Mucosa of rectum (tissue), 2 donors: ENCODE measurements around the gene RPS6KA4.

ENCODE experiments used
- H3K27ac ChIP-seq, 2 donors: one replicate each; pipeline ENCODE4 v1.7.0; 2013; ENCODE audit warnings: inconsistent platforms in 2 of 2, low read depth in 2 of 2, low read length in 2 of 2
- H3K27me3 ChIP-seq, 2 donors: one replicate each; pipeline ENCODE4 v1.7.0; 2013; ENCODE audit warnings: low read length in 2 of 2; ENCODE audit not compliant: control insufficient read depth in 2 of 2, insufficient read depth in 2 of 2
- H3K36me3 ChIP-seq, 2 donors: one replicate each; pipeline ENCODE4 v1.7.0; 2013; ENCODE audit warnings: low read length in 2 of 2; ENCODE audit not compliant: control insufficient read depth in 2 of 2, insufficient read depth in 2 of 2
- H3K4me1 ChIP-seq, 2 donors: one replicate each; pipeline ENCODE4 v1.7.0; 2013; ENCODE audit warnings: low read length in 2 of 2, mild to moderate bottlenecking in 1 of 2; ENCODE audit not compliant: control insufficient read depth in 2 of 2, insufficient read depth in 2 of 2
- H3K4me3 ChIP-seq, 2 donors: one replicate each; pipeline ENCODE4 v1.7.0; 2013; ENCODE audit warnings: low read length in 2 of 2
- H3K9ac ChIP-seq, 2 donors: one replicate each; pipeline ENCODE4 v1.7.0; 2013; ENCODE audit warnings: low read length in 2 of 2, low read depth in 1 of 2, mild to moderate bottlenecking in 1 of 2
- H3K9me3 ChIP-seq, 2 donors: one replicate each; pipeline ENCODE4 v1.7.0; 2013; ENCODE audit warnings: low read length in 2 of 2; ENCODE audit not compliant: control insufficient read depth in 2 of 2
- donor health status: healthy.
- donor health status: Normal muscosa, but diverticular disease.

The RPS6KA4 gene

DNA sequence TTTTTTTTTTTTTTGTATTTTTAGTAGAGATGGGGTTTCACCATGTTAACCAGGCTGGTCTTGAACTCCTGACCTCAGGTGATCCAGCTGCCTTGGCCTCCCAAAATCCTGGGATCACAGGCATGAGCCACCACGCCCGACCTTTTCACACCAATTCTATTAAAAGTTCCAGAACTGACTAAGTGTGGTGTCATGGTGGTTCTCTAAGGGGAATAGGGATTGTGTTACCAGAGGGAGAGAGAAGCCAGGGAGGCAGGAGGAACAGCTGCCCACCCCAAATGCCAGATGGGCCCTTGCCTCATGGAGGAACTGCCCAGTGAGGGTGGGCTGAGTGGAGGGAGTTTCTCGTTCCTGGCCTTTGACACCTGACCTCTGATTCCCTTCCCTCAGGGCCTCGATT lies 5.9 kb downstream of the RPS6KA4 start:
- H3K9me3 ChIP-seq, result no peaks in the 10 kb centered on the region
- peaks cover 6 to 7% of the 10 kb centered on the region in 2 donors for H3K4me1 ChIP-seq
- peaks cover 32 to 45% of the 10 kb centered on the region in 2 donors for H3K36me3 ChIP-seq
- no peaks in the 10 kb centered on the region for H3K27me3 ChIP-seq
- no peak overlapping the region for H3K27ac ChIP-seq
- H3K4me3 ChIP-seq, result no peak overlapping the region
- no peak overlapping the region for H3K9ac ChIP-seq

GRCh38 chr11:64366751-64367150 lies 7.8 kb downstream of the RPS6KA4 start:
- Histone ChIP-seq H3K9ac (no peak overlapping the region), H3K9me3 (no peaks in the 10 kb centered on the region), H3K36me3 (peaks cover 27 to 40% of the 10 kb centered on the region in 2 donors), H3K4me3 (no peak overlapping the region), H3K4me1 (no peaks in the 10 kb centered on the region), H3K27me3 (no peaks in the 10 kb centered on the region), H3K27ac (no peak overlapping the region)

GRCh38 chr11:64367931-64368672 lies 9.1 kb downstream of the RPS6KA4 start:
- H3K27me3 ChIP-seq, result no peaks in the 10 kb centered on the region
- H3K9me3 ChIP-seq, result no peaks in the 10 kb centered on the region
- peaks cover 17 to 29% of the 10 kb centered on the region in 2 donors for H3K36me3 ChIP-seq
- H3K9ac ChIP-seq, result no peak overlapping the region
- no peak overlapping the region for H3K4me3 ChIP-seq
- no peaks in the 10 kb centered on the region for H3K4me1 ChIP-seq
- no peak overlapping the region for H3K27ac ChIP-seq

- H3K4me1 ChIP-seq, result peaks cover 0 to 2% of the 10 kb centered on the region in 2 donors
- no peak overlapping the region for H3K27ac ChIP-seq
- H3K36me3 ChIP-seq, result peaks cover 17 to 24% of the 10 kb centered on the region in 2 donors
- H3K4me3 ChIP-seq, result no peak overlapping the region
- no peaks in the 10 kb centered on the region for H3K9me3 ChIP-seq
- no peaks in the 10 kb centered on the region for H3K27me3 ChIP-seq
- no peak overlapping the region for H3K9ac ChIP-seq
These were observed 9.7 kb downstream of the RPS6KA4 start for GRCh38 chr11:64368673-64369074.

DNA sequence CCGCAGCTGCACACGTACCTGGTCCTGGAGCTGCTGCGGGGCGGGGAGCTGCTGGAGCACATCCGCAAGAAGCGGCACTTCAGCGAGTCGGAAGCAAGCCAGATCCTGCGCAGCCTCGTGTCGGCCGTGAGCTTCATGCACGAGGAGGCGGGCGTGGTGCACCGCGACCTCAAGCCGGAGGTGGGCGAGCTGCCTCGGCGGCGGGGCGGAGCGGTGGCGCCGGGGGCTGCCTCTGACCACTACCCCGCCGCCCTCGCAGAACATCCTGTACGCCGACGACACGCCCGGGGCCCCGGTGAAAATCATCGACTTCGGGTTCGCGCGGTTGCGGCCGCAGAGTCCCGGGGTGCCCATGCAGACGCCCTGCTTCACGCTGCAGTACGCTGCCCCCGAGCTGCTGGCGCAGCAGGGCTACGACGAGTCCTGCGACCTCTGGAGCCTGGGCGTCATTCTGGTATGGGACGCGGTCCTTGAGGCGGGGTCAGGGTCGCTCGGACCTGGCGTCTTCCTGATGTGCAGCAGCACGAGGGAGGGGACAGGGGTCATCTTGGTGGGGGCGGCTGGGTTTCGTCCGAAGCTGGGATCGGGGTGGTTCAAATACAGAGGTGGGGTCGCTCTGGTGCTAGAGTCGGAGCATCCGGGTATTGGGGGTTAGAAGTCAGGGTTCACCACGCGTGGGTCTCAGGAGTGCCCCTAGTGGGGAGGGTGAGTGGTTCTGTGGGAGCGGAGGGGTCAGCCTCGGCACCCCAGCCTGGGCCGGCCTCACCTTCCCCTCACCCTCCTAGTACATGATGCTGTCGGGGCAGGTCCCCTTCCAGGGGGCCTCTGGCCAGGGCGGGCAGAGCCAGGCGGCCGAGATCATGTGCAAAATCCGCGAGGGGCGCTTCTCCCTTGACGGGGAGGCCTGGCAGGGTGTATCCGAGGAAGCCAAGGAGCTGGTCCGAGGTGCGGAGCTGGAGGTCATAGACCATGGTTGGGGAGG lies 10.8 kb downstream of the RPS6KA4 start:
- Histone ChIP-seq H3K4me3 (no peak overlapping the region), H3K27me3 (no peaks in the 10 kb centered on the region), H3K9me3 (no peaks in the 10 kb centered on the region), H3K27ac (no peak overlapping the region), H3K4me1 (peaks cover 0 to 2% of the 10 kb centered on the region in 2 donors), H3K9ac (no peak overlapping the region), H3K36me3 (peaks cover 17 to 22% of the 10 kb centered on the region in 2 donors)

DNA sequence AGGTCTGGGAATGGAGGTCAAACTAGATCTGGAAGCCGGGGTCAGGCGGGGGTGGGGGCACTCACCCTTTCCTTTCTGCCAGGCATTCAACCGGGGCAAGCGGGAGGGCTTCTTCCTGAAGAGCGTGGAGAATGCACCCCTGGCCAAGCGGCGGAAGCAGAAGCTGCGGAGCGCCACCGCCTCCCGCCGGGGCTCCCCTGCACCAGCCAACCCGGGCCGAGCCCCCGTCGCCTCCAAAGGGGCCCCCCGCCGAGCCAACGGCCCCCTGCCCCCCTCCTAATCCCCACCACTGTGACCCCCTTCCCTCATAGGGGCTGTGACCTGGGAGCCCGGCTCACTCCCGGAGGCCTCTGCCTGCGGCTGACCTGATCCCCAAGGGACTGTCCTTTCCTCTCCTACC lies 12.2 kb downstream of the RPS6KA4 start:
- Histone ChIP-seq H3K4me1 (peaks cover 0 to 2% of the 10 kb centered on the region in 2 donors), H3K4me3 (no peak overlapping the region), H3K27me3 (no peaks in the 10 kb centered on the region), H3K27ac (no peak overlapping the region), H3K9ac (no peak overlapping the region), H3K9me3 (no peaks in the 10 kb centered on the region), H3K36me3 (peaks cover 14 to 15% of the 10 kb centered on the region in 2 donors)

GRCh38 chr11:64372021-64372420 lies 13.1 kb downstream of the RPS6KA4 start:
- H3K4me3 ChIP-seq, result no peak overlapping the region
- H3K27ac ChIP-seq, result no peak overlapping the region
- H3K27me3 ChIP-seq, result no peaks in the 10 kb centered on the region
- H3K4me1 ChIP-seq, result peaks cover 0 to 2% of the 10 kb centered on the region in 2 donors
- no peak overlapping the region for H3K9ac ChIP-seq
- peaks cover 9 to 10% of the 10 kb centered on the region in 2 donors for H3K36me3 ChIP-seq
- H3K9me3 ChIP-seq, result no peaks in the 10 kb centered on the region

DNA sequence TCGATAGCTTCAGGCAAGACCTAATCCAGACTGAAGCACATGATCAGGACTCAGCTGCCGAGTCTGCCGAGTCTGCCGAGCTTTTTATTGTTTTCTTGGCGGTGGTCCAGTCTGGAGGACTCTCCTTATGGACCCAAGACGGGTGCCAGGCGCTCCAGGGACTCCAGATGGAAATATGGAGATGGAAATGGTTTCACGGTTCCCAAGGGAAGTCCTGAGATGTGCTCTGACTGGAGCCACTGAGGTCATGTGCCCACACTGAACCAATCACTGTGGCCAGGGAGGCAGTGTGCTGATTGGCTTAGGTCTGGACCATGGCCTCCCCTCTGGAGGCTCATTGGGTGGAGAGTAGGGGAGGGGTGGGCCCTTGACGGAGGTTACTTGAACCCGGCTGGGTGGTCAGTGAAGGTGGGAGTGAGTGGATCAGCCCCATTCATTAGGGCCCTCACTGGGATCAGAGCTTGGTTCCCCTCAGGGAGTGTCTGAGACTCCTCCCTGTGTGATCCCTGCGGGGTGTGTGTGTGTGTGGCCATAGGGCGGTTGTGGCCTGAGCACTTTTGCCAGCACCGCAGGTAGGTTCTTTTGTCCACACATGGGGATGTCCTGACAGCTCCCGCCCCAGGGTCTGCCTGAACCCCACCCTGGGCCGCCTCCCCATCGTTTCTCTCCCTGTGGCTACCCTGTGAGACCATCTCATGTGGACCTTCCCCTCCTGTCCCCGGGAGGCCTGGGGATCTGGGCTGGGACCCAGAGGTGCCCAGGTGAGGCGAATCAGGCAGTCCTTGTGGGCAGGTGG lies 14.0 kb downstream of the RPS6KA4 start:
- Histone ChIP-seq H3K27me3 (no peaks in the 10 kb centered on the region), H3K4me1 (peaks cover 0 to 2% of the 10 kb centered on the region in 2 donors), H3K27ac (no peak overlapping the region), H3K9me3 (no peaks in the 10 kb centered on the region), H3K9ac (peak overlapping the region in 1 of 2 donors; percentile 20), H3K4me3 (peak overlapping the region; percentile 33 to 59), H3K36me3 (peaks cover 9 to 10% of the 10 kb centered on the region in 2 donors)

GRCh38 chr11:64373598-64373974 lies 14.6 kb downstream of the RPS6KA4 start:
- H3K36me3 ChIP-seq, result peaks cover 7 to 10% of the 10 kb centered on the region in 2 donors
- H3K4me1 ChIP-seq, result peaks cover 0 to 2% of the 10 kb centered on the region in 2 donors
- peak overlapping the region in 1 of 2 donors; percentile 59 for H3K4me3 ChIP-seq
- H3K9ac ChIP-seq, result peak overlapping the region in 1 of 2 donors; percentile 20
- no peaks in the 10 kb centered on the region for H3K9me3 ChIP-seq
- no peak overlapping the region for H3K27ac ChIP-seq
- H3K27me3 ChIP-seq, result no peaks in the 10 kb centered on the region
